GM18519 (cell line): ENCODE data around the gene SERPING1.
A peak's percentile ranks its signal among the peaks of the same experiment; 100 is the strongest.

Experiments used
- ATAC-seq: cut with Tn5 transposase; IDR thresholded peaks from one replicate; pipeline ENCODE4 v1.9.1; 2021; ENCODE audit warnings: mild to moderate bottlenecking, moderate library complexity; ENCODE audit not compliant: unreplicated experiment, low FRiP score

Gene SERPING1

GRCh38 chr11:57597461-57597915 is at the start of gene SERPING1:
Gene SERPING1, plus strand, starts transcription at chr11:57597685. Its CDS starts 586 bp downstream, at chr11:57598271.
- no peak for ATAC-seq

- ATAC-seq: peak; percentile 77
Measured at GRCh38 chr11:57547854-57548377, 49.6 kb upstream of the SERPING1 start.

- no peak for ATAC-seq
Measured at GRCh38 chr11:57549983-57550382, 47.5 kb upstream of the SERPING1 start.

GRCh38 chr11:57551941-57552340 is 45.5 kb upstream of the SERPING1 start:
- ATAC-seq: no peak

GRCh38 chr11:57552479-57552878 is 45.0 kb upstream of the SERPING1 start:
- ATAC-seq: no peak

- no peak for ATAC-seq
Measured at GRCh38 chr11:57555393-57555792, 42.1 kb upstream of the SERPING1 start.

GRCh38 chr11:57556041-57556440 is 41.4 kb upstream of the SERPING1 start:
- ATAC-seq: no peak

- ATAC-seq: no peak
Measured at GRCh38 chr11:57560146-57560545, 37.3 kb upstream of the SERPING1 start.

GRCh38 chr11:57562596-57562995 is 34.9 kb upstream of the SERPING1 start:
- ATAC-seq: no peak

- peak; percentile 77 for ATAC-seq
Measured at GRCh38 chr11:57566005-57566904, 31.2 kb upstream of the SERPING1 start.

- no peak for ATAC-seq
Measured at GRCh38 chr11:57566905-57567514, 30.5 kb upstream of the SERPING1 start.

- peak; percentile 29 for ATAC-seq
Measured at GRCh38 chr11:57567515-57568329, 29.8 kb upstream of the SERPING1 start, which contains the start of gene UBE2L6. Gene UBE2L6, minus strand, starts transcription at chr11:57567672. Its CDS starts 61 bp downstream, at chr11:57567611.

- peak; percentile 47 for ATAC-seq
Measured at GRCh38 chr11:57568330-57568766, 29.1 kb upstream of the SERPING1 start.

GRCh38 chr11:57571606-57572005 is 25.9 kb upstream of the SERPING1 start:
- no peak for ATAC-seq

GRCh38 chr11:57574061-57574460 is 23.4 kb upstream of the SERPING1 start:
- no peak for ATAC-seq

- no peak for ATAC-seq
Measured at GRCh38 chr11:57584341-57584740, 13.1 kb upstream of the SERPING1 start.

- no peak for ATAC-seq
Measured at GRCh38 chr11:57585301-57585700, 12.2 kb upstream of the SERPING1 start.

- ATAC-seq: no peak
Measured at GRCh38 chr11:57586711-57587245, 10.7 kb upstream of the SERPING1 start.

- no peak for ATAC-seq
Measured at GRCh38 chr11:57588046-57588710, 9.3 kb upstream of the SERPING1 start.
